VCaP (cell line): ENCODE measurements around the gene HIBCH.
"Not testable (repeated sequence)": the region's sequence is repeated elsewhere in the genome, so short reads cannot be mapped to it uniquely, and the experiment has no call there.

Experiments
- H3K27ac ChIP-seq: fragments of 450-650 bp; 2 replicates; pipeline ENCODE4 v1.5.1; 2017
- TF ChIP-seq, protein P1 (sequence below): fragments of 450-650 bp; conservative IDR thresholded peaks from 2 replicates; pipeline ENCODE4 v1.5.1; 2017; ENCODE audit warnings: mild to moderate bottlenecking, moderate library complexity

The HIBCH gene

DNA sequence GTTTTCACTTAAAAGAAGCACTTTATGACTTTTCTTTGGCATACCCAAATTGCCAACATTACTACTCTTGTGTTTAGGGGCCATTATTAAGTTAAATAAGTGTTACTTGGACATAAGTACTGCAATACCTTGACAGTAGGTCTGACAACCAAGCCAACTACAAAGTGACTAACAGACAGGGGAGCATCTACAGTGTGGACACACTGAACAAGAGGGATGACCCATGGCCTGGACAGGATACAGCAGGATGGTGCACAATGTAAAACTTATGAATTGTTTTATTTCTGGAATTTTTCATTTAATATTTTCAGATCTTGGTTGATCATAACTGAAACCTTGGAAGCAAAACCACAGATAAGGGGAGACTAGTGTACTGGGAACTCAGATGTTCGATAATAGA lies 19.8 kb upstream of the HIBCH start:
- TF ChIP-seq, protein P1, sequence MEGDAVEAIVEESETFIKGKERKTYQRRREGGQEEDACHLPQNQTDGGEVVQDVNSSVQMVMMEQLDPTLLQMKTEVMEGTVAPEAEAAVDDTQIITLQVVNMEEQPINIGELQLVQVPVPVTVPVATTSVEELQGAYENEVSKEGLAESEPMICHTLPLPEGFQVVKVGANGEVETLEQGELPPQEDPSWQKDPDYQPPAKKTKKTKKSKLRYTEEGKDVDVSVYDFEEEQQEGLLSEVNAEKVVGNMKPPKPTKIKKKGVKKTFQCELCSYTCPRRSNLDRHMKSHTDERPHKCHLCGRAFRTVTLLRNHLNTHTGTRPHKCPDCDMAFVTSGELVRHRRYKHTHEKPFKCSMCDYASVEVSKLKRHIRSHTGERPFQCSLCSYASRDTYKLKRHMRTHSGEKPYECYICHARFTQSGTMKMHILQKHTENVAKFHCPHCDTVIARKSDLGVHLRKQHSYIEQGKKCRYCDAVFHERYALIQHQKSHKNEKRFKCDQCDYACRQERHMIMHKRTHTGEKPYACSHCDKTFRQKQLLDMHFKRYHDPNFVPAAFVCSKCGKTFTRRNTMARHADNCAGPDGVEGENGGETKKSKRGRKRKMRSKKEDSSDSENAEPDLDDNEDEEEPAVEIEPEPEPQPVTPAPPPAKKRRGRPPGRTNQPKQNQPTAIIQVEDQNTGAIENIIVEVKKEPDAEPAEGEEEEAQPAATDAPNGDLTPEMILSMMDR: no peak
- H3K27ac ChIP-seq: no peak overlapping the region

DNA sequence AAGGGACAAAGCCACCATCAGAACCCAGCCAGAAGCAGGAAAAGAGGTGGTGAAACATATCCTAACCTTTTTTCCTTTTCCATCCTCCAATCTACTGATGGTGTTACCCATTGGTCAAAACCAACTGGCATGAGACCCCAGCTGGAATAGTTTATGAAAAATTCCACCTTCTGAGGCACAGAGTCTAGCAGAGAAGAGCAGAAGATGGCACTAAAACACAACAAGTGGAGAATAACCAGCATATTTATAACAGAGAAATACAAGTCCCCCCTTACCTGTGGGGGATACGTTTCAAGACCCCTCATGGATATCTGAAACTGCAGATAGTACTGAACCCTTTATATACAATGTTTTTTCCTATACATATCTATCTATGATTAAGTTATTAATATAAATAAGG lies 18.8 kb upstream of the HIBCH start:
- H3K27ac ChIP-seq: no peak overlapping the region
- TF ChIP-seq, protein P1: peak; percentile 17; the same call in 1 of the 2 replicates

DNA sequence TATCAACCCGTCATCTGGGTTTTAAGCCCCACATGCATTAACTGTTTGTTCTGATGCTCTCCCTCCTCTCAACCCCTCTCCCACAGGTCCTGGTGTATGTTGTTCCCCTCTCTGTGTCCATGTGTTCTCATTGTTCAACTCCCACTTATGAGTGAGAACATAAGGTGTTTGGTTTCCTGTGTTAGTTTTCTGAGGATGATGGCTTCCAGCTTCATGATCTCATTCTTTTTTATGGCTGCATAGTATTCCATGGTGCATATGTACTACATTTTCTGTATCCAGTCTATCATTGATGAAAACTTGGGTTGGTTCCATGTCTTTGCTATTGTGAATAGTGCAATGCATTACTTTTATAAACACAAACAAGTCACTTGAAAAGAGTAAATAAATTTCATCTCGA lies 16.8 kb upstream of the HIBCH start:
- no peak overlapping the region for H3K27ac ChIP-seq
- TF ChIP-seq, protein P1: no peak

DNA sequence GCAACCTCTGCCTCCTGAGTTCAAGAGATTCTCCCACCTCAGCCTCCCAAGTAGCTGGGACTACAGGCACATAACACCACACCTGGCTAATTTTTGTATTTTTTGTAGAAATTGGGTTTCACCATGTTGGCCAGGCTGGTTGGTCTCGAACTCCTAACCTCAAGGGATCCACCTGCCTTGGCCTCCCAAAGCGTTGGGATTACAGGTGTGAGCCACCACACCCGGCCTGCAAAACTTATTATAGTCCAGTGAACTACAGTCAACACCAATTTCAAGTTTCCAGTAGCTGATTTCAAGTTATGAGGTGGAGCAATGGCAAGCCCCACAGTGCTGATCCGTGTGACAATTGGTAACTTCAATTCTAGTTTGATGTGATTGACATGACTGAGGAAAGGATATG lies 16.0 kb upstream of the HIBCH start:
- not testable (repeated sequence) for H3K27ac ChIP-seq

DNA sequence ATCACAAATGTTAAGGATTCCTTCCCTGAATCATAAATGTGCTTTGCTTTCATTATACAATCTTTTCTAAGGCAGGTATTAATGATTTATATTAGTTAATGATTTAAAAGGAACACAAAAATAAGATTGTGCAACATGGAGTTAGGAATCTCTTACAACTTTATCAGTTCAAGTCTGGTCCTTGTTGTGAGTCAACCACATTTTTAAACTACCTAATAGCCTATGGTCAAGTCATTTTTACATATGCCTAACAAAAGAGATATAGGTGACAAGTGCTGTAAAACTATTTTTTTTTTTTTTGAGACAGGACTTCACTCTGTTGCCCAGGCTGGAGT lies 15.6 kb upstream of the HIBCH start:
- H3K27ac ChIP-seq: no peak overlapping the region
- TF ChIP-seq, protein P1: no peak

DNA sequence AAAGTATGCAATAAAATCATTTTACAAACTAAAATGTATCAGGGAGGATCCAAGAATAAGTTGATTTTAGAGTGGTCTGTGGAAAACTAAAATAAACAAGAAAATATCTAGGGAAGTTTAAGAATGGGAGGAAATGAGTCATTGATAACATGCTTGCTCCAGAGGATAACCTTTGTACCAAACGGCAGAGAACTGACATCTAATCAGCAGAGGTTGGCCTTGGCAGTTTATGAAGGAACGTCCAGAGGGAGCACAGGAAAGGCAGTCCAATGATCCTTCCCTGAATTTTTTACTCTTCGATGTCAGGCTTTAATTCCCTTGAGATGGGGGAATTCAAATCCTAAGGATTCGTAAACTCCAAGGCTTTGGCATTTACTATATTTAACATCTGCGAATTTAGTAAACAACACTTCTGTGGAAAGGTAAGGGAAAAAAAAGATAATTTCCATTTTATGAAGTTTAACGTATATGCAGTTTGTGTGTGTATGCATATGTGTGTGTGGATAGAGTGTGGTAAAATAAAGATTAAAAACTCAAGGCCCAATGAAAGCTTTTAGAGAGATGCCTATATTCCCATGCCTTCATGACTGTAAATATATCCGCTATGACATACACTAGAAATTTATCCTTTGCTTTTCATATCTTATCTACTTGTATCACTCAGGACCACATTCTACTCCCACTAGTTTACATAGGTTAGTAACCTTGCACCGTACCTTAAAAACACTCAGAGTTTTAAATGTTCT lies 15.0 kb upstream of the HIBCH start:
- TF ChIP-seq, protein P1: no peak
- no peak overlapping the region for H3K27ac ChIP-seq

DNA sequence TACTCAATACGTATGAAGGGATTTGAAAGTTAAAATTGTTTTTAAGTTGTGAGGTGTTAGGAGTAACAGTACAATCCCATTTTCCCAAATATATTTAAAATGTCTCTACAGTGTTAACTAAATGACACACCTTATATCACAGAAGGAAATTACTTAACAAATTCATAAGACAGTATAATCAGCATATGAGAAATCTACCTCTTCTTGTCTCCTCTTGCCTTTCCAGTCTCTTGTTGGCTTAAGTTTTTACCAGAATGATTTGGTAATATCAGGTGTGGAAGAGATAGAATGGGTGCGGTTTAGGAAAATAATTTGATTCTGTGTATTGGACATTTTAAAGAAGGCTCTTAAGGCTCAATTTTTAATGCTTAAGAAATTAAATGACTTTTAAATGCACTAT lies 14.3 kb upstream of the HIBCH start:
- H3K27ac ChIP-seq: no peak overlapping the region
- TF ChIP-seq, protein P1: no peak

DNA sequence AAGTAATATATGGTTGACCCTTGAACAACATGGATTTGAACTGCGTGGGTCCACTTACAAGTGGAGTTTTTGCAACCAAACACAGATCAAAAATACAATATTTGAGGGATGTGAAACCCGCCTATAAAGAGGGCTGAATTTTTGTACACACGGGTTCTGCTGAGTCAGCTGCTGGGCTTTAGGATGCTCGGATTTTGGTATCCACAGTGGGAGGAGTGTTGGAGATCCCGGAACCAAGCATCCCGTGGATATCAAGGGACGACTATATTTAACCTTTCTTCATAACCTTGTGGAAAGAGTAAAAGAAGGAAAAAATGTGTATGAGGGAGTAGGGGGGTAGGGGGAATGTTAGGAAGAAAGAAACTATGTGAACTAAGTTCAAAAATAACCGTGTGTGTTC lies 13.8 kb upstream of the HIBCH start:
- TF ChIP-seq, protein P1: no peak
- H3K27ac ChIP-seq: no peak overlapping the region
